ENCODE data around the gene ZNF92.

DNA sequence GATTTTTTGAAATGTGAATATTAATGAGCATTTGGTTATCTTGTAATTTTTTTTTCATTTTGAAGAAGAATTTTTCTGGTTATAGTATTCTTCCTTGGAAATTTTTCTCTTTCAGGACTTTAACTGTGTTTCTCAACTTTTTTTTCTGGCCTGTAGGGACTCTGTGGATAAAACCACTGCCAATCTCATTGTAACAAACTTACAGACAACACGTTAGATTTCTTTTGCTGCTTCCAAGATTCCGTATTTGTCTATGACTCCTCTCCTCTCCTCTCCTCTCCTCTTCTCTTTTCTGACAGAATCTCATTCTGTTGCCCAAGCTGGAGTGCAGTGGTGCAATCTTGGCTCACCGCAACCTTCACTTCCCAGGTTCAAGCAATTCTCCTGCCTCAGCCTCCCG lies 19.4 kb upstream of the ZNF92 start:
- TF ChIP-seq, protein P1, sequence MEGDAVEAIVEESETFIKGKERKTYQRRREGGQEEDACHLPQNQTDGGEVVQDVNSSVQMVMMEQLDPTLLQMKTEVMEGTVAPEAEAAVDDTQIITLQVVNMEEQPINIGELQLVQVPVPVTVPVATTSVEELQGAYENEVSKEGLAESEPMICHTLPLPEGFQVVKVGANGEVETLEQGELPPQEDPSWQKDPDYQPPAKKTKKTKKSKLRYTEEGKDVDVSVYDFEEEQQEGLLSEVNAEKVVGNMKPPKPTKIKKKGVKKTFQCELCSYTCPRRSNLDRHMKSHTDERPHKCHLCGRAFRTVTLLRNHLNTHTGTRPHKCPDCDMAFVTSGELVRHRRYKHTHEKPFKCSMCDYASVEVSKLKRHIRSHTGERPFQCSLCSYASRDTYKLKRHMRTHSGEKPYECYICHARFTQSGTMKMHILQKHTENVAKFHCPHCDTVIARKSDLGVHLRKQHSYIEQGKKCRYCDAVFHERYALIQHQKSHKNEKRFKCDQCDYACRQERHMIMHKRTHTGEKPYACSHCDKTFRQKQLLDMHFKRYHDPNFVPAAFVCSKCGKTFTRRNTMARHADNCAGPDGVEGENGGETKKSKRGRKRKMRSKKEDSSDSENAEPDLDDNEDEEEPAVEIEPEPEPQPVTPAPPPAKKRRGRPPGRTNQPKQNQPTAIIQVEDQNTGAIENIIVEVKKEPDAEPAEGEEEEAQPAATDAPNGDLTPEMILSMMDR (conservative IDR thresholded peaks at IDR 0.05; ENCODE audit: low read depth, low read length): no peak
- no peak for TF ChIP-seq POLR2A (IDR thresholded peaks at IDR 0.05; ENCODE audit: low read depth, low read length)
- TF ChIP-seq SMC3 (IDR thresholded peaks at IDR 0.05; ENCODE audit: low read depth, low read length): no peak

All from IMR-90 (cell line).